Measurements from ENCODE around the gene NR2F2. TPM values are rescaled to one million over a fixed set of nuclear protein-coding genes. Genes with fewer than 3 reads are reported as not detected.
A peak's percentile ranks its signal among the peaks of the same experiment; 100 is the strongest.

The NR2F2 gene
- total RNA-seq, 4 donors from 2014 or later: 4.3 to 14.6 (median 9.3) TPM

GRCh38 chr15:96359616-96360521 lies 29.4 kb downstream of the NR2F2 start:
- Histone ChIP-seq H3K9me3 (no peaks in the 10 kb centered on the region), H3K36me3 (no peaks in the 10 kb centered on the region), H3K4me3 (peak overlapping the region; percentile 48 to 64 (median 52)), H3K27ac (peak overlapping the region in 3 of 4 donors; percentile 4 to 29 (median 18)), H3K4me1 (peaks cover 7 to 29% of the 10 kb centered on the region in 2 donors), H3K27me3 (peaks cover 52 to 67% (median 53%) of the 10 kb centered on the region in 3 donors)
- DNase-seq (no peak), ATAC-seq (no peak)
- intact Hi-C loops (cut with DNase I; ENCODE audit: low total_unique reads) (loop anchor here (5.0 kb wide), 4 partner anchors 52 to 1397 kb away; no protein-coding TSS in a partner anchor), in situ Hi-C loops (cut with MboI; ENCODE audit: low sequenced_read_pairs in 4 of 4) (loop anchor here in 3 of 4 donors (10.0 to 25.0 kb wide), 4 partner anchors 225 to 1402 kb away; no protein-coding TSS in a partner anchor)
- TF ChIP-seq POLR2A (IDR thresholded peaks at IDR 0.05): no peak
- TF ChIP-seq, protein P1, sequence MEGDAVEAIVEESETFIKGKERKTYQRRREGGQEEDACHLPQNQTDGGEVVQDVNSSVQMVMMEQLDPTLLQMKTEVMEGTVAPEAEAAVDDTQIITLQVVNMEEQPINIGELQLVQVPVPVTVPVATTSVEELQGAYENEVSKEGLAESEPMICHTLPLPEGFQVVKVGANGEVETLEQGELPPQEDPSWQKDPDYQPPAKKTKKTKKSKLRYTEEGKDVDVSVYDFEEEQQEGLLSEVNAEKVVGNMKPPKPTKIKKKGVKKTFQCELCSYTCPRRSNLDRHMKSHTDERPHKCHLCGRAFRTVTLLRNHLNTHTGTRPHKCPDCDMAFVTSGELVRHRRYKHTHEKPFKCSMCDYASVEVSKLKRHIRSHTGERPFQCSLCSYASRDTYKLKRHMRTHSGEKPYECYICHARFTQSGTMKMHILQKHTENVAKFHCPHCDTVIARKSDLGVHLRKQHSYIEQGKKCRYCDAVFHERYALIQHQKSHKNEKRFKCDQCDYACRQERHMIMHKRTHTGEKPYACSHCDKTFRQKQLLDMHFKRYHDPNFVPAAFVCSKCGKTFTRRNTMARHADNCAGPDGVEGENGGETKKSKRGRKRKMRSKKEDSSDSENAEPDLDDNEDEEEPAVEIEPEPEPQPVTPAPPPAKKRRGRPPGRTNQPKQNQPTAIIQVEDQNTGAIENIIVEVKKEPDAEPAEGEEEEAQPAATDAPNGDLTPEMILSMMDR (IDR thresholded peaks at IDR 0.05 in 4 of 5, conservative IDR thresholded peaks at IDR 0.05 in 1 of 5): no peak

- Histone ChIP-seq H3K9me3 (no peaks in the 10 kb centered on the region), H3K27ac (peak overlapping the region in 1 of 4 donors; percentile 4), H3K4me3 (peak overlapping the region; percentile 48 to 64 (median 52)), H3K4me1 (peaks cover 7 to 29% of the 10 kb centered on the region in 2 donors), H3K36me3 (no peaks in the 10 kb centered on the region), H3K27me3 (peaks cover 54 to 67% (median 56%) of the 10 kb centered on the region in 3 donors)
- DNase-seq (no peak), ATAC-seq (no peak)
- intact Hi-C loops (cut with DNase I; ENCODE audit: low total_unique reads): loop anchor here (5.0 kb wide), 1 partner anchor 52 kb away; no protein-coding TSS in a partner anchor
- no peak for TF ChIP-seq POLR2A (IDR thresholded peaks at IDR 0.05)
- TF ChIP-seq, protein P1 (IDR thresholded peaks at IDR 0.05 in 4 of 5, conservative IDR thresholded peaks at IDR 0.05 in 1 of 5): no peak
- in situ Hi-C loops (cut with MboI; ENCODE audit: low sequenced_read_pairs in 4 of 4): loop anchor here in 3 of 4 donors (25.0 kb wide), 3 partner anchors 227 to 1402 kb away; no protein-coding TSS in a partner anchor
Observed at GRCh38 chr15:96360581-96361308, 30.2 kb downstream of the NR2F2 start.

DNA sequence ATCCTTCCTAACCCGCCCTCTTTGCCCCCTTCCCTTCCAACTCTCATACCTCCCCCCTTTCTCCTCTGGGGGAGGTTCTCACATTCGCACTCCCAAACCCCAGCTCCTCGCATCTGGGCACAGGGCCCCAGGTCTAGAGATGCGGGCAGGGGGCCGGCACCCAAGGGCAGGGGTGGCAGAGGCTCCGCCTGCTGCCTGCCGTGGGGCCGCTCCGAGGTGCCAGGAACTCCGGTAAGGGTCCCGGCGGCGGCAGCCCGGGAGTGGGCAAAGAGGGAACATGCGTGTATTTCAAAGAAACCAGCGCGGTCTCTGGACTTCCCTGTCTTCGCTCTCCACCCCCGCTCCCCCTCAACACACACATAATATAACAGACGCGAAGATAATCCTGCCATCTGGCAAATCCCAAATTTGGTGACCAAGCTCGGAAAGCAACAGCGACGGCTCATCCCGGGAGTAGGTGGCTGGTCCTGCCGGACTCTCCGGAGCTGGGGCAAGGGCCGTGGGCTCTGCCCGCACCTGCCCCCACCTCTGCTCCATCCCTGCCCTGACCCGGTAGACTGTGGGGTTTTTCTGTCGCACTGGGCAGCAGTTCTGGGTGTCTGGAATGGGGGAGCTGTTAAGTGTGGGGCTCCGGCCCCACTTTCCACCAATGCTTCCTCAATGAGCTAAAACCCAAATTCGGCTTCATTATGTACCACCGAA lies 31.0 kb downstream of the NR2F2 start:
- Histone ChIP-seq H3K36me3 (no peaks in the 10 kb centered on the region), H3K9me3 (no peaks in the 10 kb centered on the region), H3K4me3 (peak overlapping the region in 3 of 4 donors; percentile 51 to 64 (median 54)), H3K27ac (no peak overlapping the region), H3K4me1 (peaks cover 3 to 26% of the 10 kb centered on the region in 2 donors), H3K27me3 (peaks cover 51 to 74% (median 61%) of the 10 kb centered on the region in 3 donors)
- TF ChIP-seq POLR2A (IDR thresholded peaks at IDR 0.05): no peak
- TF ChIP-seq, protein P1 (IDR thresholded peaks at IDR 0.05 in 4 of 5, conservative IDR thresholded peaks at IDR 0.05 in 1 of 5): no peak
- ATAC-seq (no peak), DNase-seq (no peak)
- intact Hi-C loops (cut with DNase I; ENCODE audit: low total_unique reads): loop anchor here (5.0 kb wide), 1 partner anchor 51 kb away; no protein-coding TSS in a partner anchor
- in situ Hi-C loops (cut with MboI; ENCODE audit: low sequenced_read_pairs in 4 of 4): loop anchor here in 3 of 4 donors (25.0 kb wide), 3 partner anchors 226 to 1401 kb away; no protein-coding TSS in a partner anchor
